HS-5 (cell line): ENCODE data around the gene SRSF4.

Experiments
- DNase-seq: peaks from one replicate; pipeline ENCODE4 v3.0.0-alpha.2; 2012; ENCODE audit warnings: low read depth

The SRSF4 gene

GRCh38 chr1:29200906-29201594 lies 19.4 kb upstream of the SRSF4 start:
- no peak for DNase-seq

GRCh38 chr1:29197993-29198392 lies 16.3 kb upstream of the SRSF4 start:
- DNase-seq = no peak

- no peak for DNase-seq
These were observed 15.9 kb upstream of the SRSF4 start for GRCh38 chr1:29197590-29197924.

GRCh38 chr1:29196863-29197589 lies 15.3 kb upstream of the SRSF4 start:
- no peak for DNase-seq

GRCh38 chr1:29195881-29196291 lies 14.2 kb upstream of the SRSF4 start:
- DNase-seq = no peak

GRCh38 chr1:29193879-29194455 lies 12.3 kb upstream of the SRSF4 start:
- no peak for DNase-seq

- DNase-seq = no peak
These were observed 9.0 kb upstream of the SRSF4 start for GRCh38 chr1:29190718-29191117.

GRCh38 chr1:29186707-29187106 lies 5.0 kb upstream of the SRSF4 start:
- no peak for DNase-seq

- DNase-seq = no peak
These were observed 4.6 kb upstream of the SRSF4 start for GRCh38 chr1:29186252-29186651.

GRCh38 chr1:29183287-29183686 lies 1.6 kb upstream of the SRSF4 start:
- no peak for DNase-seq

GRCh38 chr1:29180497-29181412 lies 945 bp downstream of the SRSF4 start:
- DNase-seq = no peak

GRCh38 chr1:29179641-29180184 lies 2.0 kb downstream of the SRSF4 start:
- DNase-seq = no peak

GRCh38 chr1:29177022-29177705 lies 4.5 kb downstream of the SRSF4 start:
- DNase-seq = no peak

- DNase-seq = no peak
These were observed 5.1 kb downstream of the SRSF4 start for GRCh38 chr1:29176576-29176975.

GRCh38 chr1:29172415-29172939 lies 9.2 kb downstream of the SRSF4 start:
- DNase-seq = no peak

GRCh38 chr1:29171521-29171920 lies 10.2 kb downstream of the SRSF4 start:
- DNase-seq = no peak

GRCh38 chr1:29171089-29171488 lies 10.6 kb downstream of the SRSF4 start:
- no peak for DNase-seq

- no peak for DNase-seq
These were observed 11.7 kb downstream of the SRSF4 start for GRCh38 chr1:29169976-29170375.

GRCh38 chr1:29167904-29168303 lies 13.8 kb downstream of the SRSF4 start:
- no peak for DNase-seq

- no peak for DNase-seq
These were observed 15.3 kb downstream of the SRSF4 start for GRCh38 chr1:29166291-29166878.

GRCh38 chr1:29164588-29164987 lies 17.1 kb downstream of the SRSF4 start:
- no peak for DNase-seq
